Breast epithelium (tissue), 4 donors: Measurements from ENCODE around the gene KRTAP5-4. TPM values are rescaled to one million over a fixed set of nuclear protein-coding genes. Genes with fewer than 3 reads are reported as not detected.

Experiments
- DNase-seq, 2 donors: peaks; one replicate each; pipeline ENCODE4 v3.0.0-alpha.2; 2019; ENCODE audit warnings: low spot score in 2 of 2
- H3K27ac ChIP-seq, 2 donors: fragments of 200-600 bp; sonication (generic) in 1 of 2; one replicate each; pipeline ENCODE4 v1.5.1; 2016 to 2019; ENCODE audit warnings: mild to moderate bottlenecking in 1 of 2
- H3K27me3 ChIP-seq, 2 donors: fragments of 200-600 bp; sonication (generic) in 1 of 2; one replicate each; pipeline versions ENCODE4 v1.5.1 to v1.6.0; 2017 to 2019; ENCODE audit warnings: control low read depth in 1 of 2, mild to moderate bottlenecking in 1 of 2
- H3K36me3 ChIP-seq: fragments of 200-600 bp; one replicate; pipeline ENCODE4 v1.5.1; 2019
- H3K4me1 ChIP-seq, 2 donors: fragments of 200-600 bp; sonication (generic); one replicate each; pipeline ENCODE4 v1.5.1; 2016 to 2019; ENCODE audit warnings: control low read depth in 1 of 2
- H3K4me3 ChIP-seq, 3 donors: fragments of 200-600 bp; sonication (generic); 1 replicate in 2 of 3; 2 replicates in 1 of 3; pipeline ENCODE4 v1.5.1; 2016 to 2019; ENCODE audit warnings: mild to moderate bottlenecking in 3 of 3, moderate library complexity in 2 of 3
- H3K9me3 ChIP-seq, 2 donors: fragments of 200-600 bp; sonication (generic) in 1 of 2; one replicate each; pipeline ENCODE4 v1.5.1; 2016 to 2019; ENCODE audit warnings: control low read depth in 1 of 2
- POLR2A ChIP-seq: fragments of 450-650 bp; IDR thresholded peaks from one replicate; pipeline ENCODE4 v1.6.1; 2016; ENCODE audit warnings: antibody characterized with exemption, mild to moderate bottlenecking, moderate library complexity
- POLR2AphosphoS5 ChIP-seq, 3 donors: sonication (generic); formaldehyde crosslinking; IDR thresholded peaks; one replicate each; pipeline ENCODE4 v1.6.1; 2017; ENCODE audit warnings: antibody characterized with exemption in 3 of 3
- intact Hi-C: fragments of 100-400 bp; cut with DNase I; formaldehyde crosslinking; loops from one replicate; pipeline ENCODE4 v1.15.1; 2023; ENCODE audit warnings: low total_unique reads
- total RNA-seq, 3 donors: library from RNA; depleted of rRNA; stranded (reverse); fragments of >200 nt; gene quantifications; one replicate each; pipeline ENCODE4 v1.1.0, GENCODE V29; 2016
- TF ChIP-seq, protein P1 (sequence below), 3 donors: fragments of 450-650 bp; IDR thresholded peaks; one replicate each; pipeline ENCODE4 v1.5.1; 2016 to 2017; ENCODE audit warnings: antibody characterized with exemption in 3 of 3, mild to moderate bottlenecking in 3 of 3, moderate library complexity in 3 of 3

The KRTAP5-4 gene
- total RNA-seq, 3 donors from 2014 or later, result not detected

DNA sequence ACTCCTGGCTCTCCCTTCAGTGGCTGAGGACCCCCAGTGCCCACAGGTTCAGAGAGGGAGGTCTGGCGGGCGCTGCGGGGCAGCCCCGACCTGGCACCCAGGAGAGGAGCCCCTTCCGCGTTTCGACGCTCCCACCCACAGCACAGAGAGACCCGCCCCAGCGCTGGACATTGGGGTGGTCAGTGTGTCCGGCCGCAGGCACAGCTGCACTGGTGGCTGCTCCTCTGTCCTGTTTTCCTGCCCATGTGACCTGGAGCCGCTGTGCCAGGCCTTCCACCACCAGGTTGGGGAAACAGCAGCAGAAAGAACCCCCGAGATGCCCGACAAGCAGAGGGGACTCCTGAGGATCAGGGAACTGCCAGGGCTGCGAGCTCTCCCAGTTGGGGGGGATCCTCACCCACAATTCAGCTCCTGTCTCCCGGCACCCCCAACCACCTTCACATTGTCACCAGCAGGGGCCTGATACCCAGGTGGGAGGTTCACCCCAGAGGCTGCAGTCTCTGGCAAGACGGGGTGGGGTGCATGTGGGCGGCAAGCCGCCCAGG lies 21.3 kb upstream of the KRTAP5-4 start:
- H3K27me3 ChIP-seq, result peaks cover 0 to 25% of the 10 kb centered on the region in 2 donors

DNA sequence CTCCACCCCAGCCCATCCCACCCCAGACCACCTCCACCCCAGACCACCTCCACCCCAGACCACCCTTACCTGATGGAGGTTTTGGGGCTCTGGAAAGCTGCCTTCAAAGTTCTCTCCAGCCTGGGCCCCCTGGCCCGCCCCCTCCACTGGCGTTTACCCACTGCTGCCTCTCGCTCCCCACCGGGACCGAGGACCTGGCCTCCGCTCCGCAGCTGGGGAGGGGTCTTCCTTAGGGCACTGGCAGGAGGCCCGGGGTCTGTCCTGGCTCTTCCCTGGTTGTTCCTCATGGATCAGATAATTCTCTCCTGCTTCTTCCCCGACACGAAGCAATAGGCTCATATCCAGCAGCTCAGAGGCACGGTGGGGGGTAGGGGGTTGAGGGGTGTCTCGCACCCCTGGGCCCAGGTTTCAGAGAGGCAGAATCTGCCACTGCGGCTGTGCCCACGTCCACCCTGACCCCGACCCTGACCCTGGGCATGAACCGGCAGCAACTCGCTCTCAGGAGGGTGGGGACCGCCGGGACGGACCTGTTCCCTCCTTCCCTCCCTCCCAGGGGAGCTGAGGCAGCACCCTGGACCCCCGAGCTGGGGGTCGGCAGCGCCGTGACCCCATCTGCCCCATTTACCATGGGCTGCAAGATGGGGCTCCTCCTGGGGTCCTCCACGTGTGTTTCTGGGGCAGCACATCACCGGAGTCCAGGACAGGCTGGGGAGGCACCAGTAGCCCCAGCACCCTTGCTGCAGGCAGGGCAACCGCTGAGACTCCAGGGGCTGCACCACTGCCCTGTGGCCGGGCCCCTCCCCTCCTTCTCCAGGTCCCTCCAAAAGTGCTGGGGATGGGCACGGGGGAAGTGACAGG lies 20.6 kb upstream of the KRTAP5-4 start:
- no peak for TF ChIP-seq POLR2A
- TF ChIP-seq, protein P1, sequence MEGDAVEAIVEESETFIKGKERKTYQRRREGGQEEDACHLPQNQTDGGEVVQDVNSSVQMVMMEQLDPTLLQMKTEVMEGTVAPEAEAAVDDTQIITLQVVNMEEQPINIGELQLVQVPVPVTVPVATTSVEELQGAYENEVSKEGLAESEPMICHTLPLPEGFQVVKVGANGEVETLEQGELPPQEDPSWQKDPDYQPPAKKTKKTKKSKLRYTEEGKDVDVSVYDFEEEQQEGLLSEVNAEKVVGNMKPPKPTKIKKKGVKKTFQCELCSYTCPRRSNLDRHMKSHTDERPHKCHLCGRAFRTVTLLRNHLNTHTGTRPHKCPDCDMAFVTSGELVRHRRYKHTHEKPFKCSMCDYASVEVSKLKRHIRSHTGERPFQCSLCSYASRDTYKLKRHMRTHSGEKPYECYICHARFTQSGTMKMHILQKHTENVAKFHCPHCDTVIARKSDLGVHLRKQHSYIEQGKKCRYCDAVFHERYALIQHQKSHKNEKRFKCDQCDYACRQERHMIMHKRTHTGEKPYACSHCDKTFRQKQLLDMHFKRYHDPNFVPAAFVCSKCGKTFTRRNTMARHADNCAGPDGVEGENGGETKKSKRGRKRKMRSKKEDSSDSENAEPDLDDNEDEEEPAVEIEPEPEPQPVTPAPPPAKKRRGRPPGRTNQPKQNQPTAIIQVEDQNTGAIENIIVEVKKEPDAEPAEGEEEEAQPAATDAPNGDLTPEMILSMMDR (IDR thresholded peaks at IDR 0.05), result no peak
- TF ChIP-seq POLR2AphosphoS5 (IDR thresholded peaks at IDR 0.05), result no peak
- peaks cover 0 to 25% of the 10 kb centered on the region in 2 donors for H3K27me3 ChIP-seq
- H3K4me1 ChIP-seq, result no peaks in the 10 kb centered on the region
- H3K36me3 ChIP-seq, result no peaks in the 10 kb centered on the region
- no peak overlapping the region for H3K4me3 ChIP-seq
- DNase-seq, result peak in 1 of 2 donors; percentile 45
- intact Hi-C loops, result no loop called here
- no peaks in the 10 kb centered on the region for H3K9me3 ChIP-seq
- H3K27ac ChIP-seq, result no peak overlapping the region

More for the DNA sequence above, 21.3 kb upstream of the KRTAP5-4 start:
- DNase-seq, result peak in 1 of 2 donors; percentile 38
- Histone ChIP-seq H3K27ac (no peak overlapping the region), H3K36me3 (no peaks in the 10 kb centered on the region), H3K9me3 (no peaks in the 10 kb centered on the region), H3K4me3 (no peak overlapping the region), H3K4me1 (no peaks in the 10 kb centered on the region)
- intact Hi-C loops, result no loop called here
- TF ChIP-seq POLR2AphosphoS5 (IDR thresholded peaks at IDR 0.05), result no peak
- TF ChIP-seq, protein P1 (IDR thresholded peaks at IDR 0.05), result no peak
- TF ChIP-seq POLR2A, result no peak

DNA sequence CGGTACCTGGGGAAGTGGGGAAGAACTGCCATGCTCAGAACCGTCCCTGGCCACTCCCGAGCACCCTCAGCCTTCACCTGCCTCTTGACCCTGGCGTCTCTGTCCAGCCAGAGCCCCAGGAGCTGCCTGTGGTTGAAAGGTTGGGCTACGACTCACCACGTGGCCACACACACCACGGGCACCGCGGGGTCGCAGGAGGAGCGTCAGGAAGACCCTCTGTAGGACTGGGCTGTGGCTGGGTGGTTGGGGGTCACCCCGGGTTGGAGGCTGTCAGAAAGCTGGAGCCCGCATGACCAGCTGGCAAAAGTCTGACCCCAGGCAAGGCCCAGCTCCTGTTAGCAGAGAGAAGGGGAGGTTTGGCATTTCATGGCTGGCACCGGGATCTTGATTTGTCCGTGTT lies 19.2 kb upstream of the KRTAP5-4 start:
- DNase-seq, result peak in 1 of 2 donors; percentile 33
- H3K27me3 ChIP-seq, result peaks cover 0 to 25% of the 10 kb centered on the region in 2 donors

DNA sequence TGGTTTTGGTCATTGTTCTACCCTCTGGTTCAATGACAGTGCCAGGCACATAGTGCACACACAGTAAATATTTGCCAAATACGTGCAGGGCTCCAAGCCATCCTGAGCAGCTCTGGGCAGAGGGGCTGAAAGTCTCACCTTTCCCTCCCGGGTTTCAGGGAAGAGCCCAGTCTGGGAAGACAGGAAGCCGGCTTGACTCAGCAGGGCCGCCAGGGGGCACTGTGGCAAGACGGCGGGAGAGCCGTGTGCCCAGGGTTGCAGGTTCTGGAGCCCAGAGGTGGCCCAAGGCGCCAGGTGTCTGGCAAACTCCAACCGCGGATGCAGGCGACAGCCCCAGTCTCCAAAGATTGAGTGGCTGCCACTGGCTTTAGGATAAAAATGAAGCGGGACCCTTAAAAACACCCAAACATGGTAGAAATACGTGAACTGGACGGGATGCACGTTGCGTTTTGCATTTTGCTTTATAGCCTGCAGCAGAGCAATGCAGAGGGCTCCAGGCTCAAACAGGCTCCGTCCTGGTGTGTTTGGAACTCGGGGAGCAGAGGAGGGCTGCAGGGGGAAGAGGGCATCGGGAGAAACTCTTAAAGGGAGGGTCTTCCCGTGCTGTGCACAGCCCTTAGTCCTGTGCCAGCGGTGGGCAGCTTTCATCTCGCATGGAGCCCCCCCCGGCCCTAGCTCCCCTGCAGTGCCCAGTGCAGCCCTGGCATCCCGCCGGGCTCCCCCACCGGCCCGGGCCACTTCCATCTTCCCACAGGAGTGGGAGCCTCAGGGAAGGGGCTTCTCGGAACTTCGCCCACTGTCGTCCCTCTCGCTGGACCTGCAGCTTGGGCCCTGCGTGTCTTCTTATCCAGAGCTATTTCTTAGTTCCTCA lies 18.4 kb upstream of the KRTAP5-4 start:
- Histone ChIP-seq H3K36me3 (no peaks in the 10 kb centered on the region), H3K9me3 (no peaks in the 10 kb centered on the region), H3K27ac (no peak overlapping the region), H3K4me3 (no peak overlapping the region), H3K4me1 (no peaks in the 10 kb centered on the region), H3K27me3 (peaks cover 0 to 25% of the 10 kb centered on the region in 2 donors)
- TF ChIP-seq POLR2A, result no peak
- TF ChIP-seq, protein P1 (IDR thresholded peaks at IDR 0.05), result peak in 2 of 3 donors; percentile 48 to 51
- intact Hi-C loops, result no loop called here
- peak in 1 of 2 donors; percentile 25 for DNase-seq

More for the DNA sequence above, 19.2 kb upstream of the KRTAP5-4 start:
- intact Hi-C loops, result no loop called here
- H3K27ac ChIP-seq, result no peak overlapping the region
- H3K9me3 ChIP-seq, result no peaks in the 10 kb centered on the region
- H3K4me3 ChIP-seq, result no peak overlapping the region
- H3K36me3 ChIP-seq, result no peaks in the 10 kb centered on the region
- TF ChIP-seq POLR2A (no peak), POLR2AphosphoS5 (IDR thresholded peaks at IDR 0.05) (no peak)
- TF ChIP-seq, protein P1 (IDR thresholded peaks at IDR 0.05), result no peak
- H3K4me1 ChIP-seq, result no peaks in the 10 kb centered on the region
